ENCODE data around the gene KRT75. TPM values are rescaled to one million over a fixed set of nuclear protein-coding genes. Genes with fewer than 3 reads are reported as not detected.

The KRT75 gene
- total RNA-seq, 1 experiment from 2014 or later: not detected

- Histone ChIP-seq H2BK20ac (ENCODE audit: low read depth, low read length, poor library complexity, severe bottlenecking) (no peak overlapping the region), H2AK5ac (ENCODE audit: insufficient read length, low read length) (no peak overlapping the region), H4K8ac (replicated peaks; ENCODE audit: insufficient read length, low read depth, low read length) (no peak overlapping the region), H3K27ac (ENCODE audit: insufficient read length, low read depth, low read length) (no peak overlapping the region), H2BK120ac (ENCODE audit: low read depth, low read length, poor library complexity, severe bottlenecking) (no peak overlapping the region), H3K4me2 (ENCODE audit: insufficient read depth, insufficient read length, low read length) (no peak overlapping the region), H4K5ac (ENCODE audit: insufficient read length, low read depth, low read length) (no peak overlapping the region), H3K23ac (ENCODE audit: insufficient read length, low read depth, low read length) (no peak overlapping the region), H3K9me3 (ENCODE audit: control insufficient read depth, low read depth, low read length) (no peaks in the 10 kb centered on the region), H3K4me1 (ENCODE audit: insufficient read depth, low read length) (no peaks in the 10 kb centered on the region), H3K18ac (ENCODE audit: insufficient read length, low read depth, low read length) (no peak overlapping the region), H3K27me3 (ENCODE audit: insufficient read depth, low read length) (no peaks in the 10 kb centered on the region), H3K79me1 (ENCODE audit: insufficient read depth, low read depth, low read length, poor library complexity, severe bottlenecking) (no peaks in the 10 kb centered on the region), H2BK5ac (ENCODE audit: insufficient read length, low read length) (no peak overlapping the region), H2BK15ac (ENCODE audit: low read depth, low read length) (no peak overlapping the region), H3K23me2 (ENCODE audit: insufficient read length, low read depth, low read length, poor library complexity, severe bottlenecking) (no peaks in the 10 kb centered on the region), H3K4ac (ENCODE audit: low read depth, low read length) (no peak overlapping the region), H3K79me2 (ENCODE audit: insufficient read depth, low read length) (no peaks in the 10 kb centered on the region), H4K20me1 (ENCODE audit: control insufficient read depth, insufficient read depth, insufficient read length) (no peaks in the 10 kb centered on the region), H3K56ac (ENCODE audit: insufficient read length, low read depth, low read length) (no peak overlapping the region), H3T11ph (ENCODE audit: low read length) (no peak overlapping the region), H2AFZ (ENCODE audit: low read length) (no peak overlapping the region), H3K9ac (ENCODE audit: extremely low read depth, insufficient read length, low read length) (no peak overlapping the region), H4K91ac (ENCODE audit: insufficient read length, low read depth, low read length) (no peak overlapping the region), H2BK12ac (ENCODE audit: insufficient read length, low read depth, low read length) (no peak overlapping the region), H3K14ac (ENCODE audit: insufficient read depth, low read length) (no peak overlapping the region)
- Mint-ChIP-seq H3K9me3 (no peaks in the 10 kb centered on the region; a peak in 1 of 5 replicates), H3K27me3 (ENCODE audit: low read depth) (peaks cover 22% of the 10 kb centered on the region), H3K4me1 (no peaks in the 10 kb centered on the region), H3K4me3 (no peak overlapping the region), H3K36me3 (ENCODE audit: insufficient read depth in 1 of 3, low read depth in 3 of 3) (no peaks in the 10 kb centered on the region), H3K27ac (no peak overlapping the region)
- DNase-seq: no peak
- TF ChIP-seq CTCF (conservative IDR thresholded peaks at IDR 0.05): no peak
- WGBS (ENCODE audit: extremely low coverage, insufficient read length, low lambda C conversion rate): no CpG with 5 or more reads among the region's 2 CpGs
These were observed 51.3 kb downstream of the KRT75 start for GRCh38 chr12:52382854-52383253.
